H1 (cell line): ENCODE results near the gene PFDN1. TPM values are rescaled to one million over a fixed set of nuclear protein-coding genes. Genes with fewer than 3 reads are reported as not detected.

Source experiments
- CTCF ChIA-PET: fragments of 300-600 bp; sonication (Branson Sonifier 250); formaldehyde crosslinking; loops from one replicate; lab custom pipeline; 2021; ENCODE audit not compliant: partially characterized antibody; lab: Charles Lee
- POLR2A ChIA-PET: fragments of 300-600 bp; sonication (Branson Sonifier 250); formaldehyde crosslinking; loops from one replicate; lab custom pipeline; 2021; ENCODE audit warnings: inconsistent platforms; ENCODE audit not compliant: partially characterized antibody; lab: Charles Lee
- DNase-seq, 2 experiments: peaks; one replicate each; pipeline versions ENCODE4 v3.0.0 to v3.0.0-alpha.2; 2010 to 2022; ENCODE audit warnings: low spot score in 2 of 2, low read depth in 1 of 2, mixed read lengths in 1 of 2
- FAIRE-seq: peaks from 2 replicates; lab custom pipeline; 2011; peaks lifted over from hg19 to GRCh38; lab: Jason Lieb, UNC
- H2AFZ ChIP-seq: 2 replicates; pipeline ENCODE4 v1.8.1; 2012; ENCODE audit warnings: low read length, inconsistent platforms
- H2AK5ac ChIP-seq: 2 replicates; pipeline ENCODE4 v1.6.1; 2013; ENCODE audit warnings: low read depth, low read length
- H2BK120ac ChIP-seq: replicated peaks from 2 replicates; pipeline ENCODE3; 2013; ENCODE audit warnings: low read depth, low read length, inconsistent platforms
- H2BK12ac ChIP-seq: 2 replicates; pipeline ENCODE4 v1.6.1; 2013; ENCODE audit warnings: low read depth, low read length
- H2BK15ac ChIP-seq: 2 replicates; pipeline ENCODE4 v1.6.1; 2013; ENCODE audit warnings: low read length
- H2BK20ac ChIP-seq: 2 replicates; pipeline ENCODE4 v1.6.1; 2013; ENCODE audit warnings: low read length
- H2BK5ac ChIP-seq: 2 replicates; pipeline ENCODE4 v1.6.1; 2013; ENCODE audit warnings: low read depth, low read length
- H3K14ac ChIP-seq: 2 replicates; pipeline ENCODE4 v1.6.1; 2013; ENCODE audit warnings: inconsistent platforms; ENCODE audit not compliant: insufficient read length
- H3K18ac ChIP-seq: 2 replicates; pipeline ENCODE4 v1.6.1; 2013; ENCODE audit warnings: low read length; ENCODE audit errors: extremely low read depth
- H3K23ac ChIP-seq: 2 replicates; pipeline ENCODE4 v1.6.1; 2013; ENCODE audit warnings: inconsistent platforms; ENCODE audit not compliant: insufficient read length
- H3K23me2 ChIP-seq: 2 replicates; pipeline ENCODE4 v1.6.1; 2013; ENCODE audit warnings: low read depth, low read length
- H3K27ac ChIP-seq: 2 replicates; pipeline ENCODE4 v1.6.1; 2011; ENCODE audit warnings: low read depth, low read length, inconsistent platforms
- H3K27me3 ChIP-seq, 4 experiments: replicated peaks in 1 of 4; 1 replicate in 1 of 4; 2 replicates in 3 of 4; pipeline versions ENCODE4 v1.6.1 to v1.8.1; 2011 to 2013; ENCODE audit warnings: low read length in 3 of 4, mild to moderate bottlenecking in 3 of 4, inconsistent platforms in 2 of 4, mixed read lengths in 2 of 4, moderate library complexity in 1 of 4; ENCODE audit not compliant: control insufficient read depth in 3 of 4, insufficient read depth in 3 of 4; ENCODE audit errors: extremely low read depth in 1 of 4
- H3K36me3 ChIP-seq, 4 experiments: 2 replicates each; pipeline versions ENCODE4 v1.6.1 to v1.8.1; 2011 to 2013; ENCODE audit warnings: mild to moderate bottlenecking in 4 of 4, low read length in 3 of 4, moderate library complexity in 2 of 4, control low read depth in 1 of 4, inconsistent platforms in 1 of 4; ENCODE audit not compliant: insufficient read depth in 4 of 4, control insufficient read depth in 2 of 4
- H3K4ac ChIP-seq: replicated peaks from 2 replicates; pipeline ENCODE3; 2013; ENCODE audit warnings: low read length, low read depth, mixed read lengths, inconsistent platforms; ENCODE audit not compliant: insufficient read length
- H3K4me1 ChIP-seq, 4 experiments: replicated peaks in 1 of 4; 1 replicate in 1 of 4; 2 replicates in 3 of 4; pipeline versions ENCODE4 v1.6.1 to v1.8.1; 2011 to 2013; ENCODE audit warnings: low read length in 3 of 4, inconsistent platforms in 2 of 4, mixed read lengths in 1 of 4; ENCODE audit not compliant: insufficient read depth in 4 of 4, control insufficient read depth in 3 of 4
- H3K4me2 ChIP-seq, 2 experiments: 2 replicates each; pipeline versions ENCODE4 v1.6.1 to v1.8.1; 2011 to 2013; ENCODE audit warnings: low read depth in 2 of 2, low read length in 2 of 2, control low read depth in 1 of 2, inconsistent platforms in 1 of 2, mild to moderate bottlenecking in 1 of 2; ENCODE audit not compliant: insufficient read depth in 1 of 2
- H3K4me3 ChIP-seq, 4 experiments: fragments of 200-600, 300-600 bp in 1 of 4; sonication (generic), shearing (Covaris generic), sonication (Bioruptor Twin) in 1 of 4; 2 replicates each; pipeline versions ENCODE4 v1.5.1 to v1.8.1; 2011 to 2016; ENCODE audit warnings: low read length in 4 of 4, low read depth in 3 of 4, control low read depth in 2 of 4, inconsistent platforms in 2 of 4, mild to moderate bottlenecking in 2 of 4, mixed read lengths in 1 of 4, moderate library complexity in 1 of 4; ENCODE audit not compliant: insufficient read depth in 2 of 4; ENCODE audit errors: extremely low read depth in 1 of 4
- H3K56ac ChIP-seq: replicated peaks from 2 replicates; pipeline ENCODE3; 2013; ENCODE audit warnings: low read depth, mild to moderate bottlenecking, mixed read lengths, low read length, inconsistent platforms; ENCODE audit not compliant: insufficient read length
- H3K79me1 ChIP-seq: 2 replicates; pipeline ENCODE4 v1.6.1; 2013; ENCODE audit warnings: low read depth, low read length, control low read depth
- H3K79me2 ChIP-seq, 2 experiments: 2 replicates each; pipeline versions ENCODE4 v1.6.1 to v1.8.1; 2012 to 2013; ENCODE audit warnings: low read length in 2 of 2, mild to moderate bottlenecking in 2 of 2, inconsistent platforms in 1 of 2; ENCODE audit not compliant: insufficient read depth in 2 of 2, control insufficient read depth in 1 of 2
- H3K9ac ChIP-seq, 4 experiments: replicated peaks in 1 of 4; 1 replicate in 1 of 4; 2 replicates in 3 of 4; pipeline versions ENCODE4 v1.6.1 to v1.8.1; 2011 to 2013; ENCODE audit warnings: low read depth in 3 of 4, low read length in 3 of 4, control low read depth in 2 of 4, mild to moderate bottlenecking in 2 of 4, moderate library complexity in 2 of 4, inconsistent platforms in 1 of 4; ENCODE audit errors: extremely low read depth in 1 of 4
- H3K9me3 ChIP-seq, 2 experiments: 2 replicates each; pipeline versions ENCODE4 v1.6.1 to v1.8.1; 2012 to 2013; ENCODE audit warnings: mild to moderate bottlenecking in 2 of 2, moderate library complexity in 2 of 2, control low read depth in 1 of 2, inconsistent platforms in 1 of 2, low read depth in 1 of 2, low read length in 1 of 2, mixed read lengths in 1 of 2; ENCODE audit not compliant: insufficient read depth in 2 of 2
- H4K20me1 ChIP-seq, 2 experiments: replicated peaks in 1 of 2; 2 replicates each; pipeline versions ENCODE3 to v1.8.1; 2011 to 2013; ENCODE audit warnings: inconsistent platforms in 2 of 2, low read length in 2 of 2, mild to moderate bottlenecking in 1 of 2; ENCODE audit not compliant: insufficient read depth in 2 of 2, control insufficient read depth in 1 of 2
- H4K5ac ChIP-seq: 2 replicates; pipeline ENCODE4 v1.6.1; 2013; ENCODE audit warnings: low read length, low read depth, mixed read lengths, inconsistent platforms; ENCODE audit not compliant: insufficient read length
- H4K8ac ChIP-seq: 2 replicates; pipeline ENCODE4 v1.8.0; 2013; ENCODE audit warnings: mild to moderate bottlenecking, moderate library complexity, low read length, inconsistent platforms; ENCODE audit not compliant: insufficient read depth; ENCODE audit errors: extremely low read depth
- H4K91ac ChIP-seq: replicated peaks from 2 replicates; pipeline ENCODE3; 2013; ENCODE audit warnings: low read length, mixed read lengths, inconsistent platforms; ENCODE audit not compliant: insufficient read length
- RAD21 ChIP-seq, 2 experiments: IDR thresholded peaks in 1 of 2; conservative IDR thresholded peaks in 1 of 2; 2 replicates each; pipeline ENCODE4 v1.6.1; 2011; ENCODE audit warnings: low read depth in 2 of 2, low read length in 2 of 2, improper control_type of control experiment in 1 of 2, inconsistent platforms in 1 of 2, mild to moderate bottlenecking in 1 of 2, moderate library complexity in 1 of 2
- SIRT6 ChIP-seq: IDR thresholded peaks from one replicate; pipeline ENCODE4 v1.7.1; 2012; ENCODE audit warnings: low read length, inconsistent platforms
- polyA plus RNA-seq, 7 experiments: library from polyadenylated mRNA; depleted of rRNA in 3 of 7; stranded (reverse) in 5 of 7; unstranded in 2 of 7; fragments of >200 nt in 5 of 7; fragments of 200-250 nt in 2 of 7; gene quantifications; 1 replicate in 5 of 7; 2 replicates in 1 of 7; 4 replicates in 1 of 7; pipeline versions ENCODE4 v1.2.1 to v1.2.3, GENCODE V29; 2011 to 2013; ENCODE audit warnings: missing spikeins in 2 of 7, mixed read lengths in 2 of 7
- total RNA-seq: library from RNA; stranded (reverse); fragmentation: NEBNext Ultra II Directional; extraction: Animal tissue kit (Norgen Biotek cat#: 25700); gene quantifications from 2 replicates; pipeline ENCODE4 v1.2.1, GENCODE V29; 2021

The PFDN1 gene
- total and polyA plus RNA-seq, 2 of the 8 experiments (the other 6 are each of a cell fraction or from before 2014, with no cell fraction given): 53.0 to 89.6 TPM

- Histone ChIP-seq H2BK120ac (no peak overlapping the region), H3K79me1 (no peaks in the 10 kb centered on the region), H3K9me3 (no peaks in the 10 kb centered on the region), H4K20me1 (peaks cover 0 to 3% of the 10 kb centered on the region in 2 experiments), H3K27me3 (no peaks in the 10 kb centered on the region), H2AFZ (no peak overlapping the region), H4K5ac (no peak overlapping the region), H2BK5ac (no peak overlapping the region), H3K56ac (no peak overlapping the region), H4K8ac (no peak overlapping the region), H3K18ac (no peak overlapping the region), H3K23me2 (no peaks in the 10 kb centered on the region), H3K9ac (no peak overlapping the region), H3K27ac (no peak overlapping the region), H3K4me2 (no peak overlapping the region), H2AK5ac (no peak overlapping the region), H2BK12ac (no peak overlapping the region), H3K4me1 (no peaks in the 10 kb centered on the region), H3K4me3 (no peak overlapping the region), H3K36me3 (no peaks in the 10 kb centered on the region; a peak in 1 of 8 replicates), H3K4ac (no peak overlapping the region), H2BK15ac (no peak overlapping the region), H3K23ac (no peak overlapping the region), H4K91ac (no peak overlapping the region), H3K14ac (no peak overlapping the region), H3K79me2 (peaks cover 0 to 12% of the 10 kb centered on the region in 2 experiments; a peak in 1 of 4 replicates), H2BK20ac (no peak overlapping the region)
- ChIA-PET POLR2A (no interaction called here), CTCF (no interaction called here)
- no peak for FAIRE-seq
- DNase-seq: no peak
- no peak for TF ChIP-seq RAD21 (IDR thresholded peaks at IDR 0.05 in 1 of 2, conservative IDR thresholded peaks at IDR 0.05 in 1 of 2; ENCODE audit: low read depth in 2 of 2, low read length in 2 of 2)
- TF ChIP-seq SIRT6: no peak
Measured at GRCh38 chr5:140270008-140270407, 32.9 kb downstream of the PFDN1 start.
